Measurements from ENCODE around the gene KRT15. TPM values are rescaled to one million over a fixed set of nuclear protein-coding genes. Genes with fewer than 3 reads are reported as not detected.
A peak's percentile ranks its signal among the peaks of the same experiment; 100 is the strongest.

KRT15 gene
- total and polyA plus RNA-seq, 9 of the 15 experiments (the other 6 are each of a cell fraction or from before 2014, with no cell fraction given): 0.28 to 4.4 (median 0.56) TPM

- TF ChIP-seq CLOCK (CRISPR knock-in tag; IDR thresholded peaks at IDR 0.05; ENCODE audit: borderline replicate concordance) (no peak), CHD4 (IDR thresholded peaks at IDR 0.05; ENCODE audit: insufficient read depth, insufficient replicate concordance, low read depth, low read length, poor library complexity, severe bottlenecking) (no peak), RB1 (IDR thresholded peaks at IDR 0.05; ENCODE audit: low read depth) (0 out of 2 replicates have a peak, but pooled peaks have one; percentile 47), ATF7 (IDR thresholded peaks at IDR 0.05) (0 out of 2 replicates have a peak, but pooled peaks have one; percentile 27), RBBP5 (IDR thresholded peaks at IDR 0.05; ENCODE audit: borderline replicate concordance, insufficient read depth, low read length, poor library complexity, severe bottlenecking) (no peak), ZFP36 (IDR thresholded peaks at IDR 0.05; ENCODE audit: low read depth, low read length, partially characterized antibody) (peak; percentile 11), GTF3C2 (IDR thresholded peaks at IDR 0.05; ENCODE audit: borderline replicate concordance, extremely low read depth, insufficient read length) (no peak), GABPB2 (CRISPR knock-in tag; conservative IDR thresholded peaks at IDR 0.05) (no peak), CHAMP1 (IDR thresholded peaks at IDR 0.05) (no peak), XRCC5 (IDR thresholded peaks at IDR 0.05; ENCODE audit: low read depth, low read length) (peak; percentile 55; the same call in 1 of the 2 replicates), MTA2 (IDR thresholded peaks at IDR 0.05; ENCODE audit: low read depth) (no peak), ZNF695 (CRISPR knock-in tag; IDR thresholded peaks at IDR 0.05) (no peak), ZKSCAN1 (IDR thresholded peaks at IDR 0.05; ENCODE audit: low read depth, low read length) (no peak), ZNF354B (CRISPR knock-in tag; IDR thresholded peaks at IDR 0.05) (no peak), CREB3L1 (IDR thresholded peaks at IDR 0.05; ENCODE audit: borderline replicate concordance, low read depth) (no peak), HDAC3 (IDR thresholded peaks at IDR 0.05; ENCODE audit: borderline replicate concordance, partially characterized antibody) (no peak), POLR2A (conservative IDR thresholded peaks at IDR 0.05) (no peak)
Observed at GRCh38 chr17:41486809-41487530, 31.7 kb downstream of the KRT15 start (continued).
